Activated T-cell treated with anti-CD3 and anti-CD28 coated beads, Interleukin-2, amount 50 U/mL, for 72 hours (primary cell): ENCODE measurements around the gene FNDC11. TPM values are rescaled to one million over a fixed set of nuclear protein-coding genes. Genes with fewer than 3 reads are reported as not detected.

Experiments used
- ATAC-seq, 2 donors: fragments of 150-1000 bp; cut with Tn5 transposase; replicated peaks in 1 of 2; 2 replicates each; pipeline ENCODE4 v1.10.0; 2021; ENCODE audit warnings: moderate library complexity in 2 of 2, mild to moderate bottlenecking in 1 of 2
- DNase-seq, 2 donors: peaks; one replicate each; pipeline ENCODE4 v3.0.0; 2021 to 2022; ENCODE audit warnings: mixed read lengths in 1 of 2
- H3K27ac Mint-ChIP-seq: one replicate; pipeline ENCODE4 v1.8.0; 2022; ENCODE audit warnings: mild to moderate bottlenecking, moderate library complexity, mixed read lengths
- H3K27me3 Mint-ChIP-seq: one replicate; pipeline ENCODE4 v1.8.0; 2022; ENCODE audit warnings: low read depth, mixed read lengths
- H3K36me3 Mint-ChIP-seq, 2 donors: one replicate each; pipeline ENCODE4 v1.8.0; 2022; ENCODE audit warnings: mixed read lengths in 2 of 2, mild to moderate bottlenecking in 1 of 2; ENCODE audit not compliant: insufficient read depth in 2 of 2
- H3K4me1 Mint-ChIP-seq: one replicate; pipeline ENCODE4 v1.8.0; 2022; ENCODE audit warnings: low read depth, mixed read lengths
- H3K4me3 Mint-ChIP-seq, 2 donors: one replicate each; pipeline ENCODE4 v1.8.0; 2022; ENCODE audit warnings: mild to moderate bottlenecking in 2 of 2, mixed read lengths in 2 of 2, moderate library complexity in 2 of 2
- H3K9me3 Mint-ChIP-seq, 2 donors: one replicate each; pipeline ENCODE4 v1.8.0; 2022; ENCODE audit warnings: mixed read lengths in 2 of 2
- total RNA-seq, 2 donors: library from RNA; stranded (reverse); gene quantifications; one replicate each; pipeline ENCODE4 v1.2.3, GENCODE V29; 2022

Gene FNDC11
- total RNA-seq, 2 donors from 2014 or later: 0.67 to 0.74 TPM

DNA sequence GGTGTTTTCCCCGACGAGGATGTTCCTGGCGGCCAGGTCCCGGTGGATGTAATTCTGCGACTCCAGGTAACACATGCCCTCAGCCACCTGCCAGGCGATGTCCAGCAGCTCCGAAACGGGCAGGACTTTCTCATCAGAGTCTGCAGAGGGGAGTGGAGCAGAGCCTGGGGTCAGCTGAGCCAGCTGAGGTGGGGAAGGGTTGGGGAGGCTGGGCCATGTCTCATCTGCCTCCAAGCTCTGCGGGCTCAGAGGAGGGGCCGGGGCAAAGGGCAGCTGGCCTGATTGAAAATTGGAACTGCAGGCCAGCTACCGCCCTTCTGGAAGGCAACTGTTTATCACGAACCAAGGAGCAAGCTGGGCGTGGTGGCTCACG, 23.2 kb upstream of the FNDC11 start:
- H3K9me3 Mint-ChIP-seq: no peaks in the 10 kb centered on the region

DNA sequence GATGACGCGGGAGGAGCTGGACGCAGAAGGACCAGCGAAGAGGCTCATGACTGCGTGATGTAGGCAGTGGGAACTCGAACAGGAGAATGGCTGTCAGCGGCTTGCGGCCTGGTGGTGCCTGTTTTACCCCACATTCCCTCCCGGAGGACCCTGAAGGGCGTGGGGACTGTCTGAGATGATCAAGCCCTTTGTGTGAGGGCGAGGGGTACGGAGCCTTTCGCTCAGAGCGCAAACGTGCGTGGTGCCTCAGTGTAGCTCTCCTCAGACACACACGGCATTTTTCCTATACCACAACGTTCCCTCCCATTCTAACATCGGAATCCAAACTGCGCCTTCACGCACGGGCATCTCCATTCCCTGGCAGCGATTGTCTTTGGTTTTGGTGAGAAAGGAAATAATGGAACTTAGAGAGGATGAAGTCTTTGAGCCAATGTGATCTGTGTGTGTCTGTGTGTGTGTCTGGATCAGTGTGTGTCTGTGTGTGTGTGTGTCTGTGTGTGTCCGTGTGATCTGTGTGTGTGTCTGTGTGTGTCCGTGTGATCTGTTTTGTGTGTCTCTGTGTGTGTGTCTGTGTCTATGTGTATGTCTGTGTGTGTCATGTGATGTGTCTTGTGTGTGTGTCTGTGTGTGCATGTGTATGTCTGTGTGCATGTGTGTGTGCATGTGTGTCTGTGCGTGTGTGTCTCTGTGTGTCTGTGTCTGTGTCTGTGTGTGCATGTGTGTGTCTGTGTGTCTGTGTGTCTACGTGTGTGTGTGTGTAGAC, 22.1 kb upstream of the FNDC11 start:
- no peak overlapping the region for H3K4me3 Mint-ChIP-seq
- no peaks in the 10 kb centered on the region for H3K9me3 Mint-ChIP-seq
- DNase-seq (peak in 1 of 2 donors; percentile 2), ATAC-seq (no peak)
- H3K27me3 Mint-ChIP-seq: peaks cover 5% of the 10 kb centered on the region
- no peak overlapping the region for H3K27ac Mint-ChIP-seq
- peaks cover 15% of the 10 kb centered on the region for H3K4me1 Mint-ChIP-seq
- H3K36me3 Mint-ChIP-seq: no peaks in the 10 kb centered on the region

More for the DNA sequence above, 23.2 kb upstream of the FNDC11 start:
- ATAC-seq (no peak), DNase-seq (no peak)
- H3K4me3 Mint-ChIP-seq: no peak overlapping the region
- peaks cover 6% of the 10 kb centered on the region for H3K27me3 Mint-ChIP-seq
- peaks cover 15% of the 10 kb centered on the region for H3K4me1 Mint-ChIP-seq
- no peaks in the 10 kb centered on the region for H3K36me3 Mint-ChIP-seq
- H3K27ac Mint-ChIP-seq: no peak overlapping the region

DNA sequence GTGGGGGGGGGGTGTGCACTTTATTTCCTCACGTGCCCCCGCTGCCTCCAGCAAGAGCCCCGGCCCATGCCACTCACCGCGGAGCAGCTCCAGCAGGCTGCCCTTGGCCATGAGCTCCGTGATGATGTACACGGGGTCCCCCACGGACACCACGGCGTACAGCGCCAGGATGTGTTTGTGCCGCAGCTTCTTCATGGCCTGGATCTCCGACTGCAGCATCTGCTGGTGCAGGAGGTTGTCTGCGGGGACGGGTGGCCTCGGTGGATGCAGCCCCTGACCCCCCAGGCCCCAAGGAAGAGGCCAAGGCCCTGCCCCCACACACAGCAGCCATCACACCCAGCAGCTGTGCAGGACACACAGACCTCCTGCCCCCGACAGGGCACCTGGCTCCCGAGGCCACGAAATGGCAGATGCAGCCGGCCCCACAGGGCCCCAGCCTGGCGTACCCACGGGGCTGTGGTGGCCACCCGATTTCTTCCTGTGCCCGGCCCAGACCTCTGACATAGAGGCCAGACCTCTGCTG, 21.4 kb upstream of the FNDC11 start:
- no peak overlapping the region for H3K27ac Mint-ChIP-seq
- DNase-seq: no peak
- no peaks in the 10 kb centered on the region for H3K36me3 Mint-ChIP-seq

DNA sequence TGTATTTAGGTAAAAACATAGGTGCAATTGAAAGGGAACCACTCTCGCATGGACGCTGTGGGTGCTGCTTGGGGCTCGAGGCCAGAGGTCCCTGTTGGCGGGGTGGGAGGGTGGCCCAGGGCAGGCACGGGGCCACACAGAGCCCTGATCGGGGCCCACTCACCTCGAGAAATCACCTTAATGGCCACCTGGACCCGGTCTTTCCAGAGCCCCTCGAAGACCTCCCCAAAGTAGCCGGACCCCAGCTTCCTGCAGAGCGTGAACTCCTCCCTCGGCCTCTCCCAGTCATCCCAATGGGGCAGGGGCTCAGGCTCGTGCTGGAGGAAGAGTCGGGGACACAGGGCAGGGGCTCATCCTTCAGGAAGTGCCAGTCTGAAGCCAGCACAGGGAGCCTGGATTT, 20.6 kb upstream of the FNDC11 start:
- H3K9me3 Mint-ChIP-seq: no peaks in the 10 kb centered on the region
- no peaks in the 10 kb centered on the region for H3K36me3 Mint-ChIP-seq
- no peak for ATAC-seq
- no peak for DNase-seq
- no peak overlapping the region for H3K4me3 Mint-ChIP-seq
- H3K27ac Mint-ChIP-seq: no peak overlapping the region
- peaks cover 12% of the 10 kb centered on the region for H3K4me1 Mint-ChIP-seq
- no peaks in the 10 kb centered on the region for H3K27me3 Mint-ChIP-seq

More for the DNA sequence above, 21.4 kb upstream of the FNDC11 start:
- no peak for ATAC-seq
- no peaks in the 10 kb centered on the region for H3K9me3 Mint-ChIP-seq
- H3K27me3 Mint-ChIP-seq: no peaks in the 10 kb centered on the region
- H3K4me3 Mint-ChIP-seq: no peak overlapping the region
- H3K4me1 Mint-ChIP-seq: peaks cover 11% of the 10 kb centered on the region

DNA sequence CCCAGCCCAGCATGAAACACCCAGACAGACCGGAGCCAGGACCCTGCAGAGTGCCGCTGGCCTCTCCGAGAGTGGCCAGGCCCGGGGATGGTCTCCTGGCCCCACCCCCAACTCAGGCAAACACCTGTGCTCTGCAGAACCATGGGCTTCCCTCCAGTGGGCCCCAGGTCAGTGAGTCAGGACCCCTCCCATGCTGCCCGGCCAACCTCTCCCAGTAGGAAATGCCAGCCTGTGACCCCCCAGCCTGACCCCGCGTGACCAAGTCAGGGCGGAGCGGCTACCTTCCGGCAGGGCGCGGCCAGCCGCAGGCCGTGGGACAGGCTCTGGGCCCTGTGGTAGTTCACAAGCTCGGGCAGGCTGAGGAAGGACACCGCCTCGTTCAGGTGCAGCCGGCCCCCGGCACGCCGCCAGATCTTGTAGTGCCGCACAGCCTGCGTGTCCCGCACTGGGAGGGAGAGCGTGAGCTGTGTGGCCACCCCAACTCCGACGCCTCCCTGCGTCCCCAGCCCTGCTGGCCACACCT, 20.0 kb upstream of the FNDC11 start:
- peaks cover 11% of the 10 kb centered on the region for H3K4me1 Mint-ChIP-seq
- no peak overlapping the region for H3K27ac Mint-ChIP-seq
- no peak overlapping the region for H3K4me3 Mint-ChIP-seq
- ATAC-seq: no peak
- H3K36me3 Mint-ChIP-seq: no peaks in the 10 kb centered on the region
- H3K9me3 Mint-ChIP-seq: no peaks in the 10 kb centered on the region
- DNase-seq: peak in 1 of 2 donors; percentile 2
- H3K27me3 Mint-ChIP-seq: no peaks in the 10 kb centered on the region

DNA sequence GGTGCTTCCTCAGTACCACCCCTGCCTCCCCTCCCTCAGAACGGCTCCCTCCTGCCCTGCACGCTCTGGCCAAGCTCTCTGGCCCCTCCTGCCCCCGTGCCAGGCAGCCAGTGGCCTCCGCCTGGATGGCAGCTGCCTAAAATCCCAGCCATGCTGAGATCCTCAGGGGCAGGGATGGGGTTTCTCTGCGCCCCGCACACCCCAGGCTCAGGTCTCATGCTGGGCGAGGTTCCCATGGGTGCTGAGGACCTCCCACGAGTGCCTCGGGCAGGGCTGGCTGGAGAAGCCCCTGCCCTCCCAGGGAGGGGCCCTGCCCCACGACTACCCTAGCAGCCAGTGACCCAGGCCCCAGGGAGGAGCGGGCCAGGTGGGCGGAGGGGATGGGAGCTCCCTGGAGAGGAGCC, 19.5 kb upstream of the FNDC11 start:
- peaks cover 11% of the 10 kb centered on the region for H3K4me1 Mint-ChIP-seq
- DNase-seq: no peak
- H3K4me3 Mint-ChIP-seq: no peak overlapping the region
- H3K36me3 Mint-ChIP-seq: no peaks in the 10 kb centered on the region
- no peak overlapping the region for H3K27ac Mint-ChIP-seq
- no peaks in the 10 kb centered on the region for H3K27me3 Mint-ChIP-seq
- H3K9me3 Mint-ChIP-seq: no peaks in the 10 kb centered on the region
- no peak for ATAC-seq

DNA sequence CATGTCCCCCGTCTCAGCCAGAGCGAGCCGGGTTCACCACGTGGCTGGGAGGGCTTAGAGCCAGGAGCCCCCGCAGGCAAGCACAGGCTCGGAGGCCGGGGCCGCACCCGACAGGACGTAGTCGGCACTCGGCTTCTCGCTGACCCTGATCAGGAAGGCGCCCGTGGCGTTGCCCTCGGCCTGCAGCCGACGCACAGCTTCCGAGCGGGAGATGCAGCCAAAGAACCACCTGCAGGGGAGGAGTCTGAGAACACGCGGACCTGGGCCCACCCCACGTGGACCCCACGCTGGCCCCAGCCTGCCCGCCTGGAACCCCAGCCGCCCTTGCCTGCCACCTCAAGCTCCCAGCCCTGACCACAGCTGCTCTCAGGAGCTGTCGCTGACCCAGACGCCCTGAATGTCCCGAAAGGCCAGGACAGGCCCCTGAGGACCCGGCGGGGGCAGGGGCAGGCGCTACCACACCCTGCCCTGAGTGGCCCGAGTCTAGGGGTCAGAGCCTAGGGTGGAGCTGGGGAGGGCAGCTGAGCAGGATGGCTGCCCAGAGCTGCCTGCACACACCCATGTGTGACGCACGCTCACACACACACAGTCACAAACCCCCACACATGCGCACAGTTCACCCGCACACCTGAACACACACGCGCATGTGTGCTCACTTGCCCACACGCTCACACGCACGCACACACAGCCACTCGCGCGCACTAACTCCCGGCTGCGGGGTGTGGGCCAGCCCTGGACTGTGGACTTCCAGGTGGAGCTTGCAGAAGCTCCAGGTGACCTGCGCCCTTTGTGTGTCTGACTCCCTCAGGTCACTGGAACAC, 18.9 kb upstream of the FNDC11 start:
- Mint-ChIP-seq H3K36me3 (no peaks in the 10 kb centered on the region), H3K27ac (no peak overlapping the region), H3K9me3 (no peaks in the 10 kb centered on the region), H3K4me3 (no peak overlapping the region), H3K4me1 (peaks cover 11% of the 10 kb centered on the region), H3K27me3 (no peaks in the 10 kb centered on the region)
- peak in 1 of 2 donors; percentile 8 for DNase-seq
- no peak for ATAC-seq

DNA sequence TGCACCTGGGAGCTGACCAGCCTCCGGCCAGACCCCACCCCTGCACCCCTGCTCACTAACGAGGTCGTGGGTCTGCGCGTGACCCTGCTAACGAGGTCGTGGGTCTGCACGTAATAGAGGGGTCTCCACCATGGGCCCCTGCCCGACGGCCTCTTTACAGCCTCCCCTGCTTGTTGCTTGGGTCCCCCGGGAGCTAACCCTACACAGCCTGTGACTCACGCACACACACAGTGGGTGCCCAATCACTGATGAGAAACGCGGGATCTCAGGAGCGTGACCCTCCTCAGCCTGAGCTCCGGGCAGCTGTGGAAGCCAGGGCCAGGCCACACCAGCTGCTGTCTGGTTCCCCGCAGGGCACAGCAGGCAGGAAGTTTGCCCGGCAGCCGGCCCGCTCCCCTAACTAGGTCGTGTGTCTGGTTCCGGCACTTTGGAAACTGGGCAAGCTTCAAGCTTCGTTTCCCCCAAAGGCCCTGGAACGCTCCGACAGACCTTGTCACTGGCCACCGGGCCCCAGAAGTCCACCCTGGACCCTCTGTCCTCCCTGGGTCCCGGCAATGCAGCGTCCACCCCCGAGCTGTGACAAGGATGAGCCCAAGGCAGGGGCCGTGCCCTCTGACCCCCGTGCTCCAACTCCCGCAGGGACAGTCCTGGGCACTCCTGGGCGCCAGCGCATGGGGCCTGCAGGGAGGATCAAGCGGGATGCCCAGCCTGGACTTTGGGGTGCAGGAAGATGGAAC, 17.6 kb upstream of the FNDC11 start:
- no peaks in the 10 kb centered on the region for H3K36me3 Mint-ChIP-seq
- H3K27ac Mint-ChIP-seq: no peak overlapping the region
- no peaks in the 10 kb centered on the region for H3K9me3 Mint-ChIP-seq
- DNase-seq (no peak), ATAC-seq (no peak)
- peak overlapping the region in 1 of 2 donors; percentile 82 for H3K4me3 Mint-ChIP-seq
- peaks cover 11% of the 10 kb centered on the region for H3K4me1 Mint-ChIP-seq
- no peaks in the 10 kb centered on the region for H3K27me3 Mint-ChIP-seq

DNA sequence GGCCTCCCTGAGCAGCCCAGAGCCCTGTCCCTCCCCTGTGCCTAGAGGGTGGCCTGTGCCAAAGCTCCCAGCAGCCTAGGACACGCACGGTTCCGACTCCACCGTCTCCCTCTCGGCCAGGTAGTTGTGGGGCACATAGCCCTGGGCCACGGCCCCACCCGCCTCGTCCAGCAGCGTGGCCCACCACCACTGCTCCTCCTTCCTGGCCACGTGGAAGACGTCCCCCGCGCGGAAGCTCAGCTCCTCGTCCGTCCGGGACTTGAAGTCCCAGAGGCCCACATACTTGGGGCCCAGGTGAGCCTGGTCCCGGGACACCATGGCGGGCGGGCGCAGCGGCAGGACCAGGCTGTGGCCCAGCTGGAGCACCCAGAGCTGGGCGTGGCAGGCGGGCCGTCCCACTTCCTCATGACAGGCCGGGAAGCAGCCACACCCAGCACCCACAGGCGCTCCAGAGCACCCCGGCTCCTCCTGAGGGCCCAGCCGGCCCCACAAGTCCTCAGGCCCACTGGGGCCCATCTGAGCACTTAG, 16.9 kb upstream of the FNDC11 start, which contains the start of gene PTK6:
TSS of gene PTK6 (minus strand) at position 380 of the 528 bp plus-strand sequence. CDS start at position 318, 62 bp downstream.
- peak in 1 of 2 donors; percentile 2 for ATAC-seq
- Mint-ChIP-seq H3K9me3 (no peaks in the 10 kb centered on the region), H3K4me3 (peak within 1 kb of the TSS; percentile 68 to 82), H3K4me1 (peaks cover 11% of the 10 kb centered on the region), H3K27me3 (no peaks in the 10 kb centered on the region), H3K27ac (peak within 1 kb of the TSS; percentile 89), H3K36me3 (no peaks in the 10 kb centered on the region)
- peak; percentile 33 to 44 for DNase-seq

DNA sequence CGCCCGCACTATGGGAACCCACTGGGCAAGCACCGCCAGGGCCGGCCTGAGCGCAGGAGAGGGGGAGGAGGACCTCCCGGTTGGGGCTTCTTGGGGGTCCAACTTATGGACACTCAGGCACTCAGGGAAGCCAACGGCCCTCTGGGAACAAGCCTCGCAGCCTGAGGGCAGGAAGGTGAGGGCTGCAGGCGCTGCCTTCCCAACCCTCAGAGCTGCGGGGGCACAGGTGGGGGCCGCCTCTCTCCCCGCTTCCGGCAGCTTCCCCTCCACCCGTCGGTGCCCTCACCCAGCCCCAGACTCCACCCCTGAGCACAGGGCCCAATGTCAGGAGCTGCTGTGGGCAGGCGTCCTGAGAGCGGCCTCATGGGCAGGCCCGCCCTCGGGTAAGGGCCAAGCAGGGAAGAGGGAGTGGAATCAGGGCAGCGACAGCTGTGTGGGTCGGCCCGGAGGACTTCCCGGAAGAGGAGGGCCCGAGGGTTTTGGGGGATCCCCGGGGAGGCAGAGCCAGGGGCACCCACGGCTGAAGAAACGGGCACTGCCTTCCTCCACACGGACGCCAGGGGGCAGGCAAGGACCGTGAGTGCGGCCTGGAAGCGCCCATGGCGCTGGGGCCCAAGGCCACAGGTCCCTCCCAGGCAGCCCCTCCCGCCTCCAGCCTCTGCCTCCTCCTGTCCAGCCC, 16.3 kb upstream of the FNDC11 start:
- DNase-seq (peak; percentile 97 to 98), ATAC-seq (peak; percentile 94 to 97)
- no peaks in the 10 kb centered on the region for H3K9me3 Mint-ChIP-seq
- H3K4me1 Mint-ChIP-seq: peaks cover 11% of the 10 kb centered on the region
- no peaks in the 10 kb centered on the region for H3K27me3 Mint-ChIP-seq
- H3K36me3 Mint-ChIP-seq: no peaks in the 10 kb centered on the region
- peak overlapping the region; percentile 89 for H3K27ac Mint-ChIP-seq
- peak overlapping the region; percentile 68 to 82 for H3K4me3 Mint-ChIP-seq

DNA sequence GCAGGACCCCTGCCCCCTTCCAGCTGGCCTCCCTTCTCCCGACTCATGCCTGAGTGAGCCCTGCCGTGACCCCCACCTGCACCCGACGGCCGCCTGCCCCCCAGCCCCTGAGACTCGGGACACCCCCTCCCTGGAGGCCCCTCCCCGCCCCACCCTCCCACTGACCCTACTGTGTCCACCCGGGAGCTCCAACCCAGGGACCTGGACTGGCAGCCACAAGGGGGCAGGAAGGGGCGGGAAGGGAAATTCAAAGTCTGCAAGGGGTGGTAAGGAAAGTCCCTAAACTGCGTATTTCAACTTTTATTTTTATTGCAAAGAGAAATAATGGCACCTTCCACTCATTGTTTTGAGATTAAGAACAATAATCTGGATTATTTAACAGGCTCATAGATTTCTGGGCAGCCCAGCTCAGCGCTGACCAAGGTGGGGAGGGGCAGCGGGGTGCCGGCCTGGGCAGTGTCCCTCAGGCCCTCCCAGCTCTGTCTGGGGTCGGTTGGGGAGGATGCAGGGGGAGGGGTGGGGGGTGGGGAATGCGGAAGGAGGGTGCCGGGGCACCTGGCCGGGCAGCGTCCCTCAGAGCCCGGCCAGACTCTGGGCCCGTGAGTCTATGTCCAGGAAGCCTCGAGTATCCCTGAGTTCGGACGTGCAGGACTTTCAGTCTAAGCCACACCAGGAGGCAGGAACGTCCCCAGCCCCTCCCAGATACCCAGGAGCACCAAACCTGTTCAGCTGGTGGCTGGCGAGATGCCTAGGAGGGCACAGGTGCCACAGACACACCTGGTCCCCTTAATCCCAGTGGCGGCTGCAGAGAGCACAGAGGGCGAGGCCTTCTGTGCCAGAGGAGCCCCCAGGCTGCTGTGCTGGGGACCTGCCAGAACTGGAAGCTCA, 15.5 kb upstream of the FNDC11 start:
- DNase-seq: no peak
- H3K9me3 Mint-ChIP-seq: no peaks in the 10 kb centered on the region
- peak overlapping the region; percentile 89 for H3K27ac Mint-ChIP-seq
- H3K4me1 Mint-ChIP-seq: peaks cover 11% of the 10 kb centered on the region
- no peaks in the 10 kb centered on the region for H3K36me3 Mint-ChIP-seq
- H3K4me3 Mint-ChIP-seq: peak overlapping the region; percentile 68 to 82
- peak; percentile 8 to 14 for ATAC-seq
- no peaks in the 10 kb centered on the region for H3K27me3 Mint-ChIP-seq
